AG10803 (cell line): ENCODE results near the gene IGHMBP2.
"Not testable (repeated sequence)": the region's sequence is repeated elsewhere in the genome, so short reads cannot be mapped to it uniquely, and the experiment has no call there.

Experiments used
- DNase-seq: peaks from one replicate; pipeline ENCODE4 v3.0.0; 2010; ENCODE audit warnings: low read depth
- H3K4me3 ChIP-seq: 2 replicates; pipeline ENCODE4 v1.5.1; 2011; ENCODE audit warnings: mild to moderate bottlenecking, low read length, control low read depth
- CTCF ChIP-seq: conservative IDR thresholded peaks from 2 replicates; pipeline ENCODE4 v1.5.1; 2011; ENCODE audit warnings: mild to moderate bottlenecking, low read length, control low read depth, inconsistent platforms

IGHMBP2 gene

GRCh38 chr11:68903288-68904247 is at the start of gene IGHMBP2, which contains the start of gene MRPL21:
IGHMBP2 (plus strand) TSS chr11:68903891; CDS start chr11:68903953, 62 bp downstream.
MRPL21 (minus strand) TSS chr11:68903832; CDS start chr11:68903810, 22 bp downstream.
- H3K4me3 ChIP-seq: peak within 1 kb of the TSS; percentile 100
- DNase-seq: peak; percentile 81
- no peak for TF ChIP-seq CTCF

GRCh38 chr11:68854273-68854958 is 49.3 kb upstream of the IGHMBP2 start:
- no peak for TF ChIP-seq CTCF
- no peak overlapping the region for H3K4me3 ChIP-seq
- no peak for DNase-seq

GRCh38 chr11:68855205-68855981 is 48.3 kb upstream of the IGHMBP2 start:
- peak; percentile 39; the same call in 1 of the 2 replicates for TF ChIP-seq CTCF
- H3K4me3 ChIP-seq: peak overlapping the region; percentile 59
- DNase-seq: peak; percentile 55

GRCh38 chr11:68856425-68857030 is 47.2 kb upstream of the IGHMBP2 start:
- H3K4me3 ChIP-seq, DNase-seq: not testable (repeated sequence)

GRCh38 chr11:68857037-68857586 is 46.6 kb upstream of the IGHMBP2 start:
- no peak for TF ChIP-seq CTCF
- no peak overlapping the region for H3K4me3 ChIP-seq
- DNase-seq: no peak

GRCh38 chr11:68859123-68859522 is 44.6 kb upstream of the IGHMBP2 start:
- H3K4me3 ChIP-seq: no peak overlapping the region
- no peak for TF ChIP-seq CTCF
- peak; percentile 21 for DNase-seq

GRCh38 chr11:68862421-68862820 is 41.3 kb upstream of the IGHMBP2 start:
- DNase-seq: no peak
- TF ChIP-seq CTCF: no peak

More at GRCh38 chr11:68862421-68862820, 41.3 kb upstream of the IGHMBP2 start:
- H3K4me3 ChIP-seq: no peak overlapping the region
